HG03432 (cell line): ENCODE results near the gene NFIB.

Experiments
- ATAC-seq: cut with Tn5 transposase; IDR thresholded peaks from one replicate; pipeline ENCODE4 v1.9.1; 2021; ENCODE audit warnings: mild to moderate bottlenecking, moderate library complexity; ENCODE audit not compliant: unreplicated experiment

The NFIB gene

GRCh38 chr9:14131356-14132088 lies 182.4 kb downstream of the NFIB start:
- no peak for ATAC-seq

GRCh38 chr9:14127656-14128055 lies 186.3 kb downstream of the NFIB start:
- ATAC-seq, result no peak

- no peak for ATAC-seq
Observed at GRCh38 chr9:14119694-14120514, 194.0 kb downstream of the NFIB start.

GRCh38 chr9:14112226-14112625 lies 201.7 kb downstream of the NFIB start:
- no peak for ATAC-seq

- ATAC-seq, result no peak
Observed at GRCh38 chr9:14111696-14112095, 202.2 kb downstream of the NFIB start.

GRCh38 chr9:14107977-14108376 lies 206.0 kb downstream of the NFIB start:
- ATAC-seq, result no peak

- no peak for ATAC-seq
Observed at GRCh38 chr9:14107495-14107894, 206.4 kb downstream of the NFIB start.

GRCh38 chr9:14106699-14107098 lies 207.2 kb downstream of the NFIB start:
- no peak for ATAC-seq

GRCh38 chr9:14104496-14104895 lies 209.4 kb downstream of the NFIB start:
- ATAC-seq, result no peak

- ATAC-seq, result no peak
Observed at GRCh38 chr9:14103115-14103514, 210.8 kb downstream of the NFIB start.

GRCh38 chr9:14099737-14100136 lies 214.2 kb downstream of the NFIB start:
- no peak for ATAC-seq

GRCh38 chr9:14098486-14099180 lies 215.3 kb downstream of the NFIB start:
- no peak for ATAC-seq

GRCh38 chr9:14097666-14098415 lies 216.1 kb downstream of the NFIB start:
- no peak for ATAC-seq

GRCh38 chr9:14097215-14097614 lies 216.7 kb downstream of the NFIB start:
- ATAC-seq, result no peak

GRCh38 chr9:14096258-14096922 lies 217.6 kb downstream of the NFIB start:
- no peak for ATAC-seq

GRCh38 chr9:14095277-14095676 lies 218.7 kb downstream of the NFIB start:
- ATAC-seq, result no peak

GRCh38 chr9:14094491-14094890 lies 219.4 kb downstream of the NFIB start:
- ATAC-seq, result no peak

GRCh38 chr9:14092344-14092743 lies 221.6 kb downstream of the NFIB start:
- ATAC-seq, result no peak

GRCh38 chr9:14089051-14089803 lies 224.7 kb downstream of the NFIB start:
- ATAC-seq, result no peak

GRCh38 chr9:14087576-14087975 lies 226.4 kb downstream of the NFIB start:
- no peak for ATAC-seq
